Posterior vena cava (tissue), 2 donors: ENCODE measurements around the gene CABYR. TPM values are rescaled to one million over a fixed set of nuclear protein-coding genes. Genes with fewer than 3 reads are reported as not detected.

Experiments
- DNase-seq: peaks from one replicate; pipeline ENCODE4 v3.0.0-alpha.2; 2020; ENCODE audit warnings: low spot score
- intact Hi-C, 2 donors: fragments of 100-400 bp; cut with DNase I; formaldehyde crosslinking; loops; one replicate each; pipeline versions ENCODE4 v1.14.1 to v1.14.2; 2022 to 2023
- total RNA-seq, 2 donors: library from RNA; stranded (reverse); fragmentation: NEBNext Ultra II Directional; extraction: Animal tissue kit (Norgen Biotek cat#: 25700); gene quantifications; one replicate each; pipeline ENCODE4 v1.2.1, GENCODE V29; 2021
- donor health status: DM: yes; HTN: yes; CAD: no.
- donor health status: DM: yes; HTN: yes; CAD: no.

The CABYR gene
- total RNA-seq, 2 donors from 2014 or later = 6.9 to 7.6 TPM

DNA sequence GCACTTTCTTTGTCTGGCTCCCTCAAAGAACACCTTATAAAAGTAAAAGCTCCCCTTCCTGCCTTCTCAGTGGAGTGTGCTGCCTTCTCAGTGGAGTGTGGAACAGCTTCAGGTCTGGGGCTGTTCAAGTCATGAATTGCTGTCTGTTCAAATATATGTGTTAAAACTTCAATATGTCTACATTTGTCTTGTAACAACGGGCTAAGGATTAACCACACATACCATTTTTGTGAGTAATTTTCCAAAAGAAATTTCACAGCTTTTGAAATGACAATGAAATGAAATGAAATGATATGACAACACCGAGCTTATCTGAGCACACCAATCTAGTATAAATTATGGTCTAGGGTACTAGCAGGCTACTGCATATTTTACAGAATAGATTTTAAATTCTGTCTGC lies 42.9 kb downstream of the CABYR start:
- intact Hi-C loops = loop anchor here in 1 of 2 donors (10.0 kb wide), 1 partner anchor 93 kb away; no protein-coding TSS in a partner anchor
- no peak for DNase-seq

DNA sequence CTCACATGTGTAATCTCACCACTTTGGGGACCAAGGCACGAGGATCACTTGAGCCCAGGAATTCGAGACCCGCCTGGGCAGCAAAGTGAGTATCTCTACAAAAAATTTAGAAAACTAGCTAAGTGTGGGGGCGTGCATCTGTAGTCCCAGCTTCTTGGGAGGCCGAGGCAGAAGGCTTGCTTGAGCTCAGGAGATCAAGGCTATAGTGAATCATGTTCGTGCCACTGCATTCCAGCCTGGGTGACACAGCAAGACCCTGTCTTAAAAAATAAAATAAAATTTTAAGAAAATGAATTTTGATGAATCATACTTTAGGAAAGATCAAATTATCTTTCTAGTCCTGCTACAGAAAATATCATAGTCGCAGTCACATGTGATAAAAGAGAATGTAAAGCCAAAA lies 46.9 kb downstream of the CABYR start:
- DNase-seq = no peak
- intact Hi-C loops = loop anchor here in 1 of 2 donors (10.0 kb wide), 1 partner anchor 89 kb away; no protein-coding TSS in a partner anchor

DNA sequence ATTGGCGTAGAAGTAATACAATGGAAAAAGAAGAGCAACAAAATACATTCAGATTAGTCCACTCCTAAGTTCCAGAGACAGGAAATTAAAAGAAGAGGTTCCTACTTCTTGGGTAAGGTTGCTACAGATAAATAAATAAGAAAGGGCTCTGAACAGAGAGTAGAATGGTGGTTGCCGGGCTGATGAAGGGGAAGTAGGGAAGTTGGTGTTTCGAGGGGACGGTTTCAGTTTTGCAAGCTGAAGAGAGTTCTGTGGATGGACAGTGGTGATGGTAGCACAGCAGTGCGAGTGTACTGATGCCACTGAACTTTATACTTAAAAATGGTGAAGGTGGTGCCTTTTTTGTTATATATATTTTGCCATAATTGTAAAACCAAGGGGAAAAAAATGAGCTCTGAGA lies 48.2 kb downstream of the CABYR start:
- DNase-seq = no peak
- intact Hi-C loops = loop anchor here in 1 of 2 donors (10.0 kb wide), 1 partner anchor 88 kb away; no protein-coding TSS in a partner anchor

DNA sequence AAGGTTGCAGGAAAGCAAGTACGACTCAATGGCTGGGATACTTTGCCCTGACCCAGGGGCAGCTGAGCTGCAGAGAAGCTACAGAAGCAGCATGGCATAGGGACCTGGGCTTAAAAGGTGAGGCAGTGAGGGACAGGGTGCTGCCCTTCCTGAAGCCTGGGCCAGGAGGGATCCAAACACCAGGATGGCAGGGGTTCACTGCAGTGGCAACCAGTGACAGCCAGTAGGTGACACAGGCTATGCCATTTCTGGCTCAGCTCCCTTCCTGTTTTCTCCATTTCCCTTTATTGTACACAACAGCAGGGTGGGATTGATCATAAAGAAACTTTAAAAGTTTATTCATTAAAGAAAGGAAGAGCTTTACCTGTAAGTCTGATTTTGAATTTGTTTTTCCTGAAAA lies 48.8 kb downstream of the CABYR start:
- intact Hi-C loops = loop anchor here in 1 of 2 donors (10.0 kb wide), 1 partner anchor 87 kb away; no protein-coding TSS in a partner anchor
- DNase-seq = no peak

DNA sequence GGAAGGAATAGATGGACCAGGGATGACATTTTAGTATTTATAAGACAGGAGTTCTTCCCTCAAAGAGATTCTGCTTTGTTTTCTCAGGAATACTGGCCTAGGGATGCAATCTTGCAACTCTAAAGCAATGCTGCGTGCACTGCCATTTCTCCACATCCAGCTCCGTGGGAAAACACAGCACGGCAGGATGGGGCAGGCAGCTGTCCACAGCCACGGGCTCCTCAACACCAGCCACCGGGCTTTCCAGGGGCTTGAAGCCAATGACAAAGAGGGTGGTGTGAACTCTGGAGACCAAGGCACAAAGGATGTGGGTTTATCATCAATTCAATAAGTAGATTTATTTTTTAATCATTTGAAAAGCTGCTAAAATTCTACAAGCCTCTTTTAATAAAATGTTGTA lies 49.3 kb downstream of the CABYR start:
- intact Hi-C loops = loop anchor here in 1 of 2 donors (10.0 kb wide), 1 partner anchor 87 kb away; no protein-coding TSS in a partner anchor
- no peak for DNase-seq

DNA sequence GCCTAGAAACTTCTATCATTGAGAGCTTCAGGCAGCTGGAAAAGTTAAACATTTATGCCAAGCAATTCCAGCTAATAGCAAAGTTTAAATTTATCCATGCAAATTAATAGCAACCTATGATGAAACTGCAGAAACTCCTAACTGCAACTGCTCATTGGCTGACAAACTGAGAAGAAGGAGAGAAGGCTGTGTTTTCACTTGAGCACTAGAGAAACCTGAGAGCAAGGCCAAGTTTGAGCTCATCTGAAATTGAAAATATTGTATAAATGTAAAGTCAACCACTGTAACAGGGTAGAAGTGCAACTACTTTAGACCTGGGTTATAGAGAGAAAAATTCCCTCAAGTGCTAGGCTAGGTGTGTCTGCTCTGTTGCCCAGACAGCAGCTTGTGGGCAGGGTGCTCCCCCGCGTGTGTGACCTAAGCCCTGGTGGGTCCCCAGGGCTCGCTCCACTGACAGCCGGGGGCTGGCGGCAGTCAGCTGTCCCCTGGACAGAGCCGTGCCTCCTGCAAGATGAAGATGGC lies 50.2 kb downstream of the CABYR start:
- no peak for DNase-seq
- intact Hi-C loops = loop anchor here in 1 of 2 donors (10.0 kb wide), 1 partner anchor 86 kb away; no protein-coding TSS in a partner anchor

DNA sequence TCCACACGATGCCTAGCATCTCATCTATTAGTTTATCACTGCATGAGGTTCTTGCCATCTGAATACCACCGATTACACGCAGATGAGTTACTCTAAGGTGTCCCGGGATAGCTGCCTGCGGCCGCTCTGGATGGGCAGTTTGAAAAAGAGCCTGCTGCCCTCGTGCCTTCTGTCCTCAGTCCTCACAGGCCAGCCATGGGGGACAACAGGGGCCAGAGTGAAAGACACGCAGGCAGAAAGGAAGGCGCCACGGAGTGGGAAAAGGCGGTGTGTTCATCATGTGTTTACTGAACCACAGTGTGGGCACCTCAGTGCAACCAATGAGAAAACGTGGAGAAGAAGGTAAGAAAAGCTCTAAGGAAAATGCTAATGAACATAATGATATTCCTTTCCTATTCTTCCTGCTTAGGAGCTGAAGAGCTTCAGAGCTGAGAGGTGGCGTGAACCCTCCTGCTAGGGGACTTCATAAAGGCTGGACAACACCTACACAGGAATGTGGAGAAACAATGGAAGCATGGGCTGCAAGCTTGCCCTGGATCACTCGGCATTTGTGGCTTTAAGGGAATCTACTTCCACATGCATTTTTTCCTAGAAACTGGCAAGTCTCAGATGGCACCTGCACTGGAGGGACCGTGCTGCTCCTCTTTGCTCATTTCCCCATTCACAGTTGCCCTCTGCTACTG lies 50.9 kb downstream of the CABYR start:
- DNase-seq = no peak
- intact Hi-C loops = loop anchor here in 1 of 2 donors (10.0 kb wide), 1 partner anchor 85 kb away; no protein-coding TSS in a partner anchor

DNA sequence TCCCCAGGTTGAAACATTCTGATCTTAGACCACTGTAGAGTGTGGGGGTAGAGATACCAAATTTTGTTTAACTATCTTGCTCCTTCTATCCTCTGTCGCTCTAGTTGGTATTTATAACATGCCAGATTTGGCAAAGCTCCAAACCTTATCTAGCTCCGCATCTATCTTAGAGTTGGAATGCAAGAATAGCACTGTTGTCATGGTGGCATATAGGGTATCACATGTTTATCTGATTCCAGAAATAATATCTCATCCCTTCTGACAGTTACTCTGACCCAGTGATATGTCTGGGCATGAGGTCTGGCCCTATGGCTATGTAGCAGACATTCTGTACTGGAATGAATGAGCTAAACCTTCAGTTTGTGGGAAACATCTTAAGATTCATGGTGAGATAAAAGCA lies 51.7 kb downstream of the CABYR start:
- no peak for DNase-seq
- intact Hi-C loops = no loop called here

DNA sequence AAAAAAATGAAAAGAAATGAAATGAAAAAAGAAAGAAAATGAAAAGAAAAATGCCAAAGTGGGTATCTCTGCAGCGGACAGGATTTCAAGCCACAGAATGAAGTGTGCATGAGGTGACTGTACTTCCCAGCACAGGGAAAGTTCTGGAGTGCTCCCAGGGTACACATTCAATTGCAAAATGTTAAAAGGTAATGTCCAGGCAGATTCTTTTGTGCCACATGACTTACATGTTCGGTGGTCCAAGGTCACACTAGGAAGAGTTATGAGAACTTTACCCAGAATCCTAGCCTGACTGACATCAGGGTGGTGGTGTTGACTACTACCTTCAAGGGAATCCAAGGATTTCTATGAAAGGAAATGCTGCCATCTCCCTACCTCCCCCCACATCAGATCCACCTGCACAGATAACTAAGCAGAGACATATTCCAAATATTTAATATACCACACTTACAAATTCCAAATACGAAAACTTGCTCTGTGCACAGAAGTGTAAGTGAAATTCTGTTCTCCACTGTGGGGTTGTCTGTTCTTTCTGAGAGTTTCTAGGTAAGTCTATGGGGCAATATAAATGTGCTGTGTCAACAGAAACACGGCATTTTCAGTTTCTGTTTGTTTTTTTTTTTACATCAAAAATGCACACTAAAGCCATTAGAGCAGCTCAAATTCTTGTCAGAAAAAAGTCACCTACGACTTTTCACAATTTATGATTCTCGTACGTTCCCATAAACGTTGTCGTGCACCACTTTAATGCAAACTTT lies 56.6 kb downstream of the CABYR start:
- intact Hi-C loops = loop anchor here in 1 of 2 donors (5.0 kb wide), 1 partner anchor 1162 kb away; no protein-coding TSS in a partner anchor
- DNase-seq = no peak

DNA sequence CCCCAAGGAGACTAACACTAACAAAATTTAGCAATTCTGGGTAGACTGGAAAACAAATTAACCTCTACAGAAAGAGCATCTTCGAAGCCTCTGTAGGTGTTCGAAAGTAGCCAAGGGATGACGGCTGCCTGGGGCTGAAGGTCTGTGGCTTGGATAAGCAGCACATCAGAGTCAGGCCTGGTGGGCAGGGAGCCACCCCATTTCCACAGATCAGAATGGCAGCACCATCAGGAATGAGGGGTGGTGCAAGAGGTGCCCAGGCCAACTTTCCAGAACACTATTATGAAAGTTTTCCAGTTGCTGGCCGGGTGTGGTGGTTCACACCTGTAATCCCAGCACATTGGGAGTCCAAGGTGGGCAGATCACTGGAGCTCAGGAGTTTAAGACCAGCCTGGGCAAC lies 57.9 kb downstream of the CABYR start:
- intact Hi-C loops = loop anchor here in 1 of 2 donors (5.0 kb wide), 1 partner anchor 1161 kb away; no protein-coding TSS in a partner anchor
- no peak for DNase-seq

DNA sequence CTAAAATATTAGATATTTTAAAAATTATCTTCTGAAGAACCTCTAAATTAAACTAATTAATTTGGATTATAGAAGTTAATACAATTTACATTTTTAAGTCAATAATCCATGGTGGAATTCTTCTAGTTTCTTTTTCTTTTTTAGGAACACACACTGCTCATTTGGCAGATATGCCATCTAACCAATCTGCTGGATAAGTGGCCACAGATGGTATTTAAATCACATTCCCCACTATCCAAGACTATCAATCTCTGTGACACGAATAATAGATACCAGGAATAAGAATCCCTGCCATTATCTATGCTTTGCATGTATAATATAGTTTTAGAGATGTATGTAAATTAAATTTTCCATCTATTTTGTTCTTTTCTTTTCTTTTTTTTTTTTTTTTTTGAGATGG lies 58.5 kb downstream of the CABYR start:
- intact Hi-C loops = loop anchor here in 1 of 2 donors (5.0 kb wide), 1 partner anchor 1160 kb away; no protein-coding TSS in a partner anchor

DNA sequence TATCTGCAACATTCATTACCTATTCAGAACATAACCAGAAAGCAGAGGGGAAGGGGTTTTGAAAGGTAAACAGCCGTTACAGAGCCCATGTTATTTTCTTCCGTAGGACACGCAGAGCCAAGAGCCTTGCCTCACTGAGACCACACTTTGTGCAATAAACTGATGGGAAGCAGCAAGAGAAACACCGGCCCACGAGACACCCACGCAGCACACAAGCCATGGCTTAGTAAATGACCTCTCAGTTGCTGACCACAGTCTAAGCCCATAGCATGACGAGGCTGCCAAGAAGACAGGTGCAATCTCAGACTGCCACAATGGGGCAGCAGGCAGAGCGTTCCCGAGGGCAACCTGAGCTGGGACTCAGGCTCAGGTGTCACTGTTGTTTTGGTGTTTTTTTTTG lies 59.6 kb downstream of the CABYR start:
- no peak for DNase-seq
- intact Hi-C loops = loop anchor here in 1 of 2 donors (5.0 kb wide), 1 partner anchor 1159 kb away; no protein-coding TSS in a partner anchor

More for the DNA sequence above, 58.5 kb downstream of the CABYR start:
- DNase-seq = no peak

DNA sequence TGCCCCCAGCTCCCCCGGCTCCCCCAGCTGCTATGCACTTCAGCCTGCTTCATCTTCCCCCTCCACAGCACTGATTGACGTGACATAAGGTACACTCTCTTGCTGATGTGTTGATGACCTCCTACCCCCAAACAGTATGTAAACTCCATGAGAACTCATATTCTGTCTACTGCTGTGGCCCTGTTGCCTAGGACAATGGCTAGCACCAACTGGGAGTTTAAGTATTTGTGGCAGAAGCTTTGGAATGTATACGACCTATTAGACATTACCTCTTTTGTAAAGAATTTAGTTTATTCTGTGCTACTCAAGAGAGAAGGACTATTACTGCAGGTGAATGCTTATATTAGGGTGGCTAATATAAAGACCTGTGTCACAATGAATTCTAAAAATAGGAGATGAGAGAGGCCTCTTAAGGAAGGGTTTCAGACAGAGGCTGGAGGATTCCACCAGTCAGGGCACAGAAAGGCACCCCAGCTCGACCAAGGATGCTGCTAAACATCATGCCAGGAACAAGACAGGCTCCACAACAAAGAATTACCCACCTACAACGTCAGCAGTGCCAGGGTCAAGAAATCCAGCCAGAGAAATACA lies 60.6 kb downstream of the CABYR start:
- DNase-seq = no peak
- intact Hi-C loops = loop anchor here in 1 of 2 donors (5.0 kb wide), 1 partner anchor 1158 kb away; no protein-coding TSS in a partner anchor

DNA sequence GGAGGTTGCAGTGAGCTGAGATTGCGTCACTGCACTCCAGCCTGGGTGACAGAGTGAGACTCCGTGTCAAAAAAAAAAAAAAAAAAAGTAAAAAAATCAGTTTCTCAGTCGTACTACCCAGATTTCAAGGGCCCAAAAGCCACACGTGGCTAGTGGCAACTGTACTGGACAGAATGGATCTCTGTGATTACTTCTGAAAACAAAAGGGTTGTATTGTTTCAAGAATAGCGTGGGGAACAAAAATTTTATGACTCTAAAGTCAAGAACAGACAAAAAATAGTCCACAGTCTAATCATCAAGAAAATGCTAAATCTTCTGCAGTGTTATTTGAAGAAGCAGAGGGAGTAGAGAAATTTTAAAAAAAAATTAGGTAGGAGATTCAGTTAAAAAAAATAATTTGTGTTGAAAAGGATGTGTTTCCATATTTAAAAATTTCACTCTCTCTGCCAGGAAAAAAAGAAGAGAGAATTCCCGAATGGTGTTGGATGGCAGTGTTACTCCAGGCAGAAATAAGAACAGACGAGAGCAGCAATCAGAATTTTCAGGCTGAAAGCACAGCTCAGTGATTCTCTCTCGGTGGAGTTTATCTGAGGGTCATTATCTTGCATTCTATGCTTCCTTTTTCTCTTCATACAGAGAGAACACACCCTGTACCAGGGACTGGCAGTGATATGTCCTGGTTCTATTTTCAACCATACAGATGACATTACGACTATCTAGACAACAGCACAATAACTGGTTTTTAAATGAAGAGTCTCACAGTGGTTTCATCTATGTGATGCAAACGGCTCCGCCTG lies 61.8 kb downstream of the CABYR start:
- no peak for DNase-seq
- intact Hi-C loops = no loop called here

DNA sequence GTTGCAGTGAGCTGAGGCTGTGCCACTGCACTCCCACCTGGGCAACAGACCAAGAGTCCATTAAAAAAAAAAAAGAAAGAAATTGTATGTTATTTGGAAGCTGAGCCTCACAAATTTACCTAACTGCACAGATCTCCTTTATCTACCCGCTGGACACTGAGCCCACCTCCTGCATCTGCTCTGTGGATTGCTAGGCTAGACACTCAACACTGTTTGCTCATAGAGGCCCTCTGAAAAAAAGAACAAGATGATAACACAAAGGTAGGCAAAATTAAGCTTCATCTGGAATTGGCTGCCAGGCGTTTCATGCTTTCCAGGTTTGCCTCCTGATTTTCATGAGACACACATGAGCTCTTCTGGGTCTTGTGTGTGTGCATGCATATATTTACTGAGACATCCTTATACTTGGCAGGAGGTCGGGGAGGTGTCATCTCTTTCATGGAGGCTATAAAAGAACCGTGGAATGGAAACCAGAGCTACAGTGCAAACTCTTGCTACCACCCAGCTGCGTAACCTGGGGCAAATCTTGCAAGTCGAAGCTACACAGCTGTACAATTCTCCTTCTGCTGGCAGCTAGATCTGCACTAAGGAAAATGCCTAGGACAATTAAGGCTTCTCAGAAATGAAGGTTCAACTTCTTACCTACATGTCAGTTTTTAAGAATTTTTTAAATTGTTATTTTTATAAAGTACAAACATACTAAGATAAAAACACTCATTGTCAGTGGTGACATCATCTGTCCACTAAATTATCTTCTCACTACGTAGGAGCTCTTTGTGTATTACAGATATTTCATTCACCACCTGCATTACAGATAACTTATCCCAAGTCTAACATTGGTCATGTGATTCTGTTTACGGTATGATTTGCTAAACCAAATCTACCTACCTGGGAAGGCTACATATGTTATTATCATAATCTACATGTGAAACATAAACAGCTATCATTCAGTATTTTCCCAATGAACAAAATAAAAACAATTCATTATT lies 63.1 kb downstream of the CABYR start:
- DNase-seq = no peak
- intact Hi-C loops = no loop called here

DNA sequence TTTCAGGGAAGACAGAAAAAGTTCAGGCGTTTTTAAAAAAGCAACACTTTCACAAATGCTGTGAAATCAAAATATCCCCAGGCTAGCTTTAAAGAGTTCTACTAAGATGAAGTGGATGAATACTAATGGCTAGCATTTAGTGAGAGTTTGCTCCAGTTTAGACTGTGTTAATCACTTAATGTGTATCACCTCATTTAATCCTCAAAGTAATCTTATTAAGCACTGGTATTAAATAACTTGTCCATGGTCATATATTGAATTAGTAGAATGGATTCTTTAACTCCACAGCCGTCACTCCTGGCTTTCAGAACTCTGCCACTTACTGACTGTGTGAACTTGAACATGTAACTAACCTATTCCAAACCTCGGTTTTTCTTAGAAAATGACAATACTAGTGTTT lies 66.0 kb downstream of the CABYR start:
- intact Hi-C loops = no loop called here
- DNase-seq = no peak

DNA sequence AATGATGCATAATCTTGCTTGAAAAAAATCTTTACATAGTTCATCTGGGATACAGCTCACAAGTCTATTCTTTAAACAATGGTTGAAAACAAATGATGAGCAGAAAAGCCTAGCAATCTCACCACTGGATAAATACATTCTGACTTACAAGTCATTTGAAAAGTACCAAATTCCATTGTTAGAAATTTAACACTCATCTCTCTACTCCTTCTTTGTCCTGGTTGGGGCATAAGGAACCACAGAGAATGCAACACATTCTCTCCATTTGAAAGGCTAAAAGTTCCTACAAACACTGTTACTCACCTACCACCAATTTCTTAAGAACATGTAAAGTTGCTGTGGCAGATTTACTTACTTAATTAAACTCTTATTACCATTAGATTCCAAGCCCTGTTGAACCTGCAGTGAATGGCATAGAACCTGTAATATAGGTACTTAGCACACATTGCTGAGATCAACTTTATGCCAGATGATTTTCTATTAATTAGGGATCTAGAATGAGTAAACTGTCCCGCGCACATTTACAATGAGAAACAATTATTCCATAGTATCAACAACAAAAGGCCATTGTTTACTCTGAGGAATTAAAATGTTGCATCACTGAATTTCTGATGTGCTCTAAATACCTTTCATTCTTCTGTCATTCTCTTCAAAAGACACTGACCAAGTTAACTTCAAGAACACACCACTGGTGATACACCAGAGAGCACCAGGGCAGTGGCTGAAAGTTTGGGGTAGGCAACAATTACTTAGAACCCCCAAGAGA lies 69.6 kb downstream of the CABYR start:
- intact Hi-C loops = no loop called here
- no peak for DNase-seq
